Fibroblast of villous mesenchyme (primary cell): Measurements from ENCODE around the gene EXO1. TPM values are rescaled to one million over a fixed set of nuclear protein-coding genes. Genes with fewer than 3 reads are reported as not detected.
"Not testable (repeated sequence)": the region's sequence is repeated elsewhere in the genome, so short reads cannot be mapped to it uniquely, and the experiment has no call there.

Source experiments
- DNase-seq: peaks from one replicate; pipeline ENCODE4 v3.0.0-alpha.2; 2010; ENCODE audit warnings: low read depth
- H3K4me3 ChIP-seq: 2 replicates; pipeline ENCODE4 v1.5.1; 2011; ENCODE audit warnings: low read depth, mild to moderate bottlenecking, low read length
- CTCF ChIP-seq: IDR thresholded peaks from 2 replicates; pipeline ENCODE4 v1.5.1; 2012; ENCODE audit warnings: low read depth, mild to moderate bottlenecking, low read length; ENCODE audit not compliant: insufficient read depth
- total RNA-seq: library from RNA; depleted of rRNA; stranded (reverse); fragments of >200 nt; gene quantifications from 2 replicates; pipeline ENCODE4 v1.2.3, GENCODE V29; 2012

The EXO1 gene
- total RNA-seq, 1 donor = 12.5 TPM

GRCh38 chr1:241823925-241824324 lies 24.1 kb upstream of the EXO1 start:
- no peak for DNase-seq

DNA sequence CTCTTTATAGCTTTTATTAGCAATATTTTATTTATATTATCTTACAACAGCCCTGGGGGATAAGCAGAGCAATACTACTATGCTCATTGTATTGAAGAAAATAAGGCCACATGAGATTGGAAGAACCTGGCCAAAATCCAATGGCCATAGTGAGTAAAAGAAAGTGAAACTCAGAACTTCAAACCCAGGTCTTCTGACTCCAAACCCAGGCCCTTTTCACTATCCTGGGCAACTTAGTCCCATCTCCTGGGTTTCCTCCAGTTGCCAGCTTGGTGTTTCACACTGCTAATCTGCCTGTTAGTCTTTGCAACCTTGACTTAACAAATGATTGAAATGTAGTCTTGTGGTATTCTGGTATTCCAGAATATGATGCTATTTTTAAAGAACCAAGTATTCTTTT lies 22.4 kb upstream of the EXO1 start:
- DNase-seq = peak; percentile 43
- TF ChIP-seq CTCF = no peak
- no peak overlapping the region for H3K4me3 ChIP-seq

More at GRCh38 chr1:241823925-241824324, 24.1 kb upstream of the EXO1 start:
- no peak overlapping the region for H3K4me3 ChIP-seq
- no peak for TF ChIP-seq CTCF

- H3K4me3 ChIP-seq, DNase-seq: not testable (repeated sequence)
Measured at GRCh38 chr1:241826613-241827012, 21.4 kb upstream of the EXO1 start.

- TF ChIP-seq CTCF = no peak
- no peak overlapping the region for H3K4me3 ChIP-seq
- no peak for DNase-seq
Measured at GRCh38 chr1:241827264-241827663, 20.7 kb upstream of the EXO1 start.

DNA sequence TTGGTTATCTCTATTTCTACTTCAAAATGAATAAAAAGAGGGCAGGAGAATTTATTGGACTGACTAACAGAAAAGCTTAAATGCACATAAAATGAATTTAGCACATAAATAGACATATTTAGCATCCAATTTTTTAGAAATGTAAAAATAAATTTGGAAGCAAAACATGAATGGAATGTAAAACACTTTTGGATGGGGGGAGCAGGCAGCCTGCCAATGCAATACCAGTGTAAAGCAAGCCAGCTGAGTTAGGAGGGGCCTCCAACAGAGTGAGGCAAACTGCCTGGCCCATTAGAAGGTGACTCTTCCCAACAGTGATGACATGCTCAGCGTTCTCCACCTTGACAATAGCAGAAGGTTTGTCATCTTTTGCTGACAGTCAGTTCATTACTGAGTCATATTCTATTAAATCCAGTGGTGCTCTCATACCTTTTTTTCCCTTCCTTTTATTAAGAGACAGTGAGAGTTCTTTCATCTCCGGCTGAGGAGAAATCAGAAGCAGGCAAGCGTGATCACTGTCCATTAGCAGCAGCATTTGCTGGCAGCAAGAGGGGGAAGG lies 19.5 kb upstream of the EXO1 start:
- no peak for TF ChIP-seq CTCF
- no peak overlapping the region for H3K4me3 ChIP-seq
- DNase-seq = no peak

DNA sequence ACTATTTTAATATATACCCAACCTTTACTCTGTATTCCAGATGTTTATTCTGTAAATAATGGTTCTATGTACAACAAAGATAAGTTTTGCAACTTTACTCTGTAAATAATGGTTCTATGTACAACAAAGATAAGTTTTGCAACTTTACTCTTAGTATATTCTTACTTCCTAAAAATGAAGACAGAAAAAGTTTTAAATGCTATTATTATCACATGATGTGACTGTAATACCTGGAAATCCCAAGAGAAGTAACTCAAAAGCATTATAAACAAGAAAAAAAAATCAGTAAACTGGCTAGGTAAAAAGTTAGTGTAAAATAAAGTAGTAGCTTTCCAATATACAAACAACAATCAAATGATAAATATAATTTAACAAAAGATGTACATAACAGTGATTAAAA lies 18.5 kb upstream of the EXO1 start:
- TF ChIP-seq CTCF = no peak
- no peak overlapping the region for H3K4me3 ChIP-seq
- no peak for DNase-seq

GRCh38 chr1:241834733-241835377 lies 13.1 kb upstream of the EXO1 start:
- DNase-seq = peak; percentile 69
- TF ChIP-seq CTCF = peak; percentile 84
- no peak overlapping the region for H3K4me3 ChIP-seq
